Breast epithelium (tissue), 4 donors: Measurements from ENCODE around the gene YAF2. TPM values are rescaled to one million over a fixed set of nuclear protein-coding genes. Genes with fewer than 3 reads are reported as not detected.
A peak's percentile ranks its signal among the peaks of the same experiment; 100 is the strongest.

ENCODE experiments used
- DNase-seq, 2 donors: peaks; one replicate each; pipeline ENCODE4 v3.0.0-alpha.2; 2019; ENCODE audit warnings: low spot score in 2 of 2
- H3K27ac ChIP-seq, 2 donors: fragments of 200-600 bp; sonication (generic) in 1 of 2; one replicate each; pipeline ENCODE4 v1.5.1; 2016 to 2019; ENCODE audit warnings: mild to moderate bottlenecking in 1 of 2
- H3K27me3 ChIP-seq, 2 donors: fragments of 200-600 bp; sonication (generic) in 1 of 2; one replicate each; pipeline versions ENCODE4 v1.5.1 to v1.6.0; 2017 to 2019; ENCODE audit warnings: control low read depth in 1 of 2, mild to moderate bottlenecking in 1 of 2
- H3K36me3 ChIP-seq: fragments of 200-600 bp; one replicate; pipeline ENCODE4 v1.5.1; 2019
- H3K4me1 ChIP-seq, 2 donors: fragments of 200-600 bp; sonication (generic); one replicate each; pipeline ENCODE4 v1.5.1; 2016 to 2019; ENCODE audit warnings: control low read depth in 1 of 2
- H3K4me3 ChIP-seq, 3 donors: fragments of 200-600 bp; sonication (generic); 1 replicate in 2 of 3; 2 replicates in 1 of 3; pipeline ENCODE4 v1.5.1; 2016 to 2019; ENCODE audit warnings: mild to moderate bottlenecking in 3 of 3, moderate library complexity in 2 of 3
- H3K9me3 ChIP-seq, 2 donors: fragments of 200-600 bp; sonication (generic) in 1 of 2; one replicate each; pipeline ENCODE4 v1.5.1; 2016 to 2019; ENCODE audit warnings: control low read depth in 1 of 2
- POLR2A ChIP-seq: fragments of 450-650 bp; IDR thresholded peaks from one replicate; pipeline ENCODE4 v1.6.1; 2016; ENCODE audit warnings: antibody characterized with exemption, mild to moderate bottlenecking, moderate library complexity
- POLR2AphosphoS5 ChIP-seq, 3 donors: sonication (generic); formaldehyde crosslinking; IDR thresholded peaks; one replicate each; pipeline ENCODE4 v1.6.1; 2017; ENCODE audit warnings: antibody characterized with exemption in 3 of 3
- intact Hi-C: fragments of 100-400 bp; cut with DNase I; formaldehyde crosslinking; loops from one replicate; pipeline ENCODE4 v1.15.1; 2023; ENCODE audit warnings: low total_unique reads
- total RNA-seq, 3 donors: library from RNA; depleted of rRNA; stranded (reverse); fragments of >200 nt; gene quantifications; one replicate each; pipeline ENCODE4 v1.1.0, GENCODE V29; 2016
- TF ChIP-seq, protein P1 (sequence below), 3 donors: fragments of 450-650 bp; IDR thresholded peaks; one replicate each; pipeline ENCODE4 v1.5.1; 2016 to 2017; ENCODE audit warnings: antibody characterized with exemption in 3 of 3, mild to moderate bottlenecking in 3 of 3, moderate library complexity in 3 of 3

The YAF2 gene
- total RNA-seq, 3 donors from 2014 or later = 32.1 to 43.2 (median 39.4) TPM

DNA sequence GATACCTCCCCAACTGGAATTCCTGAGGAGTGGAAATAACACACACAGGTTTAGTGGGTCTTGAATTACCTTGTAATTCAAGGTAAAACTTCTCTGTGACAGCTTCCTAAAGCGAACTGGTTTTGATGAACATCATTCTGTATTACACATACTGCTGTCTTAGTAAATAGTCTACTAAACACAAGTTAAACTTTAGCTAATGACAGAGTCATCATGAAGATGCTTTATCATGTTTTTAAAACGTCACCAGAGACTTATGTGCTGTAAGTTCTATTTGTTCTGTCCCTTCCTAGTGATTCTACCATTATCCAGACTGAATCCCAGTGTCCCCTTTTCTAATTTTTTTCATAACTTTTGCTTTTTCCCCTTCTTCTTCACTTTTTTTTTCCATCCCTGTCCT, 81.8 kb downstream of the YAF2 start:
- Histone ChIP-seq H3K4me3 (no peak overlapping the region), H3K36me3 (peaks cover 5% of the 10 kb centered on the region), H3K27me3 (no peaks in the 10 kb centered on the region), H3K9me3 (no peaks in the 10 kb centered on the region), H3K4me1 (no peaks in the 10 kb centered on the region), H3K27ac (no peak overlapping the region)
- DNase-seq = no peak
- TF ChIP-seq POLR2A (no peak), POLR2AphosphoS5 (IDR thresholded peaks at IDR 0.05) (no peak)
- TF ChIP-seq, protein P1, sequence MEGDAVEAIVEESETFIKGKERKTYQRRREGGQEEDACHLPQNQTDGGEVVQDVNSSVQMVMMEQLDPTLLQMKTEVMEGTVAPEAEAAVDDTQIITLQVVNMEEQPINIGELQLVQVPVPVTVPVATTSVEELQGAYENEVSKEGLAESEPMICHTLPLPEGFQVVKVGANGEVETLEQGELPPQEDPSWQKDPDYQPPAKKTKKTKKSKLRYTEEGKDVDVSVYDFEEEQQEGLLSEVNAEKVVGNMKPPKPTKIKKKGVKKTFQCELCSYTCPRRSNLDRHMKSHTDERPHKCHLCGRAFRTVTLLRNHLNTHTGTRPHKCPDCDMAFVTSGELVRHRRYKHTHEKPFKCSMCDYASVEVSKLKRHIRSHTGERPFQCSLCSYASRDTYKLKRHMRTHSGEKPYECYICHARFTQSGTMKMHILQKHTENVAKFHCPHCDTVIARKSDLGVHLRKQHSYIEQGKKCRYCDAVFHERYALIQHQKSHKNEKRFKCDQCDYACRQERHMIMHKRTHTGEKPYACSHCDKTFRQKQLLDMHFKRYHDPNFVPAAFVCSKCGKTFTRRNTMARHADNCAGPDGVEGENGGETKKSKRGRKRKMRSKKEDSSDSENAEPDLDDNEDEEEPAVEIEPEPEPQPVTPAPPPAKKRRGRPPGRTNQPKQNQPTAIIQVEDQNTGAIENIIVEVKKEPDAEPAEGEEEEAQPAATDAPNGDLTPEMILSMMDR (IDR thresholded peaks at IDR 0.05) = no peak
- intact Hi-C loops = no loop called here

DNA sequence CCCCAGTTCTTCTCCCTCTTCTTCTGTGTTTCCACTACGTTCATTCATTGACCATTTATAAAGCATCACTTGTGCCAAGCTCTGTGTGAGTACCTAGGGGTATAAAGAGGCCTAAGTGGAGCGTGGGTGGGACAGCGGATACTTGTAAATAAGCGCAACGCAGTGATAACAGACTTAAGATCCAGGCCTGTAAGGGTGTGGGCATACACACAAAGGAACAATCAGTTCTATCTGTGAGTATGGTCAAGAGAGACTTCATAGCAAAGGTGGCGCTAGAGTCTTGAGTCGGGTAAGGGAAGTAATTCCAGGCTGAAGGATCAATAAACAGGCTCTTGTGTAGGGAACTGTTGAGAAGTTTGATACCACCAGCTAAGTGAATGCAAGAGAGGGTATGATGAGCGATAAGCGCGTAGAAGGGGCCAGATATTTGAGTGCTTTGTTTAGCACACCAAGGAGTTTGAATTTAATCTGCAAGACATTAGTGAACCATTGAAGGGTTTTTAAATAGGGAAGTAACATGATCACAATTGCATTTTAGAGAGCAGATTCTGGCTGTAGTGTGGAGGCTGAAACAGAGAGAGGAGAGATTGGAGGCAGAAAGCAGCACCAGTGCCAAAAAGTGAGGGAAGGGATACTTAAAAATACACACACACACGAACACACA, 92.4 kb downstream of the YAF2 start:
- intact Hi-C loops = loop anchor here (5.0 kb wide), 1 partner anchor 642 kb away; no protein-coding TSS in a partner anchor
- DNase-seq = no peak
- peak overlapping the region in 2 of 3 donors; percentile 78 to 92 for H3K4me3 ChIP-seq
- no peaks in the 10 kb centered on the region for H3K9me3 ChIP-seq
- H3K27me3 ChIP-seq = no peaks in the 10 kb centered on the region
- TF ChIP-seq, protein P1 (IDR thresholded peaks at IDR 0.05) = no peak
- TF ChIP-seq POLR2AphosphoS5 (IDR thresholded peaks at IDR 0.05) = no peak
- TF ChIP-seq POLR2A = no peak
- no peaks in the 10 kb centered on the region for H3K4me1 ChIP-seq
- H3K36me3 ChIP-seq = no peaks in the 10 kb centered on the region
- peak overlapping the region in 1 of 2 donors; percentile 91 for H3K27ac ChIP-seq

DNA sequence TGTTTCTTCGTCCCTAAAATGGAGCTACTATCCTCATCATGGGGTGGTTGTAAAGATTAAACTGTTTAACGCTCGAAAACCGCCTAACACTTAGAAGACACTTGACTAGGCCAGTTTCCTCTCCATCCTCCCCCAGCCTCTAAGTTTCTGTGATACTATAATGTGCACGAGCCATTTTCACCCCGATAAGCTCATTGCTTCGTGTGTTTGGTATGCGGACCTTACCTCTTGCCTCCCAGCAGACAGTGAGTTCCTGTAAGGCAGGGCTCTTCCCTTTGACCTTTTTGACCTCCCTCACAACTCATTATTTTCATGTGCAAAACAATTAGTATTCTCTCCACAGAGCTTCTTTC, 92.9 kb downstream of the YAF2 start:
- Histone ChIP-seq H3K4me1 (no peaks in the 10 kb centered on the region), H3K36me3 (no peaks in the 10 kb centered on the region)
- intact Hi-C loops = loop anchor here (5.0 kb wide), 1 partner anchor 642 kb away; no protein-coding TSS in a partner anchor

DNA sequence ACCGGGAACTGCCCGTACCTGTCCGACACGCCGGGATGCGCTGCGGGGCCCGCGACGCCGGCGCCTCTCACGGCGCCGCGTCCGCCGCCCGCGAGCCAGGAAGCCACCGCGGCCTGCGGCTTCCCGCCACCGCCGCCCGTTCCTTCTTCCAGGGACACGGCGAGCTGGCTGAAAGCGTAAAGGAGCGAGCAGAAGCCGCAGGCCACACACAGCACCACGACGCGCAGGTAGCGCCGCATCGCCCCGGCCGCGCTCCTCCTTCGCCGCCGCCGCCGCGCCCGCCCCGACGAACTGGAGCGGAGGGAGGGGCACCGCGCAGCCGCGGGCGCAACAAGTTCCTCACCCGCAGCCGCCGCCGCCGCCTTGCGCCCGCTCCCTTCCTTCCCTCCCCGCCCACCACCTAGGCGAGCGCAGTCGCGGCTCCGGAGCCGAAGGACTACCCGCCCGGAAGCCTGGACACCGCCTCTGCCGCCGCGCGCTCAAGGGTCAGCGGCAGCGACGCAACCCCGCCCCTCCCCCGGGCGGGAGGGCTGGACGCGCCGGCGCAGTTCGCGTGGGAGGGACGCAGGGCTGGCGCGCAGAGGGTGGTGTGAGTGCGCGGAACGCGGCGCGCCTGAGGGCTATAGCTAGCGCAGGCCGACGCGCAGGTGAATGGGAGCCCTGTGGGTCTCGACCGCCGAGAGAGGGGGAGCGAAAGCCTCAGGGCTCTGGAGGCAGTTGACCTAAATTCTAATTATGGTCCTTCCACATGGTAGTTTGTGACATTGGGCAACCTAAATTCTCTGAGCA, 93.4 kb downstream of the YAF2 start, which contains the start of gene GXYLT1:
Gene GXYLT1 (minus strand): TSS at position 467 of the 789 bp plus-strand sequence. CDS start 228 bp downstream, at position 239.
- peak within 1 kb of the TSS; percentile 91 to 92 for H3K27ac ChIP-seq
- no peak for TF ChIP-seq POLR2A
- TF ChIP-seq, protein P1 (IDR thresholded peaks at IDR 0.05) = no peak
- TF ChIP-seq POLR2AphosphoS5 (IDR thresholded peaks at IDR 0.05) = peak; percentile 67 to 86 (median 73)
- no peaks in the 10 kb centered on the region for H3K27me3 ChIP-seq
- H3K4me3 ChIP-seq = peak within 1 kb of the TSS; percentile 70 to 92 (median 78)
- intact Hi-C loops = loop anchor here (5.0 kb wide), 1 partner anchor 643 kb away; no protein-coding TSS in a partner anchor
- no peaks in the 10 kb centered on the region for H3K9me3 ChIP-seq
- DNase-seq = peak; percentile 77 to 86
- no peaks in the 10 kb centered on the region for H3K4me1 ChIP-seq
- no peaks in the 10 kb centered on the region for H3K36me3 ChIP-seq

More for the DNA sequence above, 92.9 kb downstream of the YAF2 start:
- peak overlapping the region; percentile 70 to 92 (median 78) for H3K4me3 ChIP-seq
- TF ChIP-seq, protein P1 (IDR thresholded peaks at IDR 0.05) = no peak
- TF ChIP-seq POLR2A (no peak), POLR2AphosphoS5 (IDR thresholded peaks at IDR 0.05) (no peak)
- no peak for DNase-seq
- no peaks in the 10 kb centered on the region for H3K9me3 ChIP-seq
- H3K27me3 ChIP-seq = no peaks in the 10 kb centered on the region
- peak overlapping the region; percentile 91 to 92 for H3K27ac ChIP-seq

DNA sequence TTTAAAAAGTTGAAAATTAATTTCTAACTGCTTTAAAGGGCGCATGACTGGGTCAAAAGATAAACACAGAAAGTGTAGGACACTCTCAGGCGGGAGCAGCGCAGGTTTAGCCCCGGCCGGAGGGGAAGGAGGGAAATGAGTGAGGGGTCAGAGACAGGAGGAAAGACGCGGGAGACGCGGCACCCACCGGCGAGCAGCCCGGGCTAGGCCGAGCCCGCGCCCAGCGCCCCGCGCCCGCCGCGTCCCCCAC, 94.0 kb downstream of the YAF2 start:
- H3K9me3 ChIP-seq = no peaks in the 10 kb centered on the region
- H3K36me3 ChIP-seq = no peaks in the 10 kb centered on the region
- peak overlapping the region; percentile 70 to 92 (median 78) for H3K4me3 ChIP-seq
- intact Hi-C loops = no loop called here
- no peaks in the 10 kb centered on the region for H3K4me1 ChIP-seq
- H3K27me3 ChIP-seq = no peaks in the 10 kb centered on the region
- no peak for DNase-seq
- TF ChIP-seq POLR2A (no peak), POLR2AphosphoS5 (IDR thresholded peaks at IDR 0.05) (no peak)
- TF ChIP-seq, protein P1 (IDR thresholded peaks at IDR 0.05) = no peak
- H3K27ac ChIP-seq = peak overlapping the region; percentile 91 to 92
